HEK293 (cell line): ENCODE measurements around the gene DDI1.

Source experiments
- CTCF ChIP-seq: fragments of 450-650 bp; formaldehyde crosslinking; IDR thresholded peaks from 2 replicates; pipeline ENCODE4 v1.5.1; 2016; ENCODE audit warnings: missing biosample characterization, missing genetic modification characterization
- ZNF223 ChIP-seq: fragments of 450-650 bp; formaldehyde crosslinking; IDR thresholded peaks from 2 replicates; pipeline ENCODE4 v1.5.1; 2016; ENCODE audit warnings: missing biosample characterization, missing genetic modification characterization
- ZNF449 ChIP-seq: fragments of 450-650 bp; formaldehyde crosslinking; IDR thresholded peaks from 2 replicates; pipeline ENCODE4 v1.5.1; 2017; ENCODE audit warnings: missing biosample characterization, mild to moderate bottlenecking, missing genetic modification characterization, moderate library complexity

- TF ChIP-seq CTCF (no peak), ZNF223 (tag by site-specific recombination) (no peak), ZNF449 (tag by site-specific recombination) (no peak)
These were observed 38.7 kb downstream of the DDI1 start for GRCh38 chr11:104075091-104075490.
